ENCODE data around the gene C11orf97. TPM values are rescaled to one million over a fixed set of nuclear protein-coding genes. Genes with fewer than 3 reads are reported as not detected.
"Not testable (repeated sequence)": the region's sequence is repeated elsewhere in the genome, so short reads cannot be mapped to it uniquely, and the experiment has no call there.

C11orf97 gene, protein sequence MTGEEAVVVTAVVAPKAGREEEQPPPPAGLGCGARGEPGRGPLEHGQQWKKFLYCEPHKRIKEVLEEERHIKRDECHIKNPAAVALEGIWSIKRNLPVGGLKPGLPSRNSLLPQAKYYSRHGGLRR
- total RNA-seq (2014; rRNA removed; shearing (Covaris generic)): not detected in 2 replicates
- polyA plus RNA-seq (2014; cell fraction: nucleus; rRNA removed): not detected in 2 replicates

DNA sequence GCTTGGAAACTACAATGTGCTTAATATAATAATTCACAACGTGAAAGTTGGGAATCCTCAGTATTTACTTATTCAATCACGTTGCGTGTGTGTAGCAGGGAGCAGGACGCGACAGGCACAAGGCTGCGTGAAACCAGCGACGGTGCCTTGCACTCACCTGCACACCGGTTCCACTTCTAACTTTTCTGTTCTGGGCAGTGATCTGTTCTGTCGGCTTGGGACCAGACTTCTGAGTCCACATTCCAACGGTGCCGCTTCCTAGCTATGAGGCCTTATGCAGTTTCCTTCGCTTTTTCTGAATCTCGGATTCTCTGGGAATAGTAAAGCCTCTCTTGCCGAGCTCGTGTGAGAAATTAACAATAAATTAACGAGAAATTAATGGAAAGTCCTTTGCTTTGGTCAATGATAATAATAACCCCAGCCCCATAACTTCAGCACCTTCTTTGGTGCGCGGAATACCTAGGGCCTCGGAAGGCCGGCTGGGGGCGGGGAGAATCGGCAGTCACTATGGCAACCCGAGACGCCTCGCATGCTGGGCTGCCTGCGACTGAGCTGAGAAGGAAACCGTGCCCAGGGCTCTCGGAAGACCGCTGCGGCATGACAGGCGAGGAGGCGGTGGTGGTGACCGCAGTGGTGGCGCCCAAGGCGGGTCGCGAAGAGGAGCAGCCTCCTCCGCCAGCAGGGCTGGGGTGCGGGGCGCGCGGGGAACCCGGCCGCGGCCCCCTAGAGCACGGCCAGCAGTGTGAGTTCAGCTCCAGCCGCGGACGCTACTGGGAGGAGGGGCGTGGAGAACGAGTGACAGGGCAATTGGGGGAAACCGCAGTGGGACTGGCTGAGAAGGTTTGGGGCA is at the start of gene C11orf97:
Gene C11orf97 (plus strand): TSS at position 530 of the 850 bp plus-strand sequence. CDS start 68 bp downstream, at position 598.
- no peak for DNase-seq (ENCODE audit: extremely low read depth, low read depth)

DNA sequence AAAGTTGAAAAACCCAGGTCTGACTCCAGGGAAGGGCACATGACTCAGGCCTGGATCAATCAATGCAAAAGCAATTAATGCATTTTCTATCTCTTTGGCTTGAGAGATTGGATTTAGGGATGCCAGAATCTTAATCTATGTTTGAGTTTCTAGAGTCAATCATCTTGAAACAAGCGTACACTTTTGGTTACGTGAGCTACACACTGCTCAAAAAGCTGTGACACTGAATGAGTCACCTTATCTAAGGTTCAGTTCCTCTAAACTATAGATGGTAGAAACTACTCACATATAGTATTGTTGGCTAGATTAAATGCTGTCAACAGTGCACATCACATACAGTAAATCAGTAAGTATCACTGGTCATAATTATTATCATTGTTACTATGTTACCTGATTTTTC is 42.8 kb upstream of the C11orf97 start:
- no peak for DNase-seq (ENCODE audit: extremely low read depth, low read depth)

DNA sequence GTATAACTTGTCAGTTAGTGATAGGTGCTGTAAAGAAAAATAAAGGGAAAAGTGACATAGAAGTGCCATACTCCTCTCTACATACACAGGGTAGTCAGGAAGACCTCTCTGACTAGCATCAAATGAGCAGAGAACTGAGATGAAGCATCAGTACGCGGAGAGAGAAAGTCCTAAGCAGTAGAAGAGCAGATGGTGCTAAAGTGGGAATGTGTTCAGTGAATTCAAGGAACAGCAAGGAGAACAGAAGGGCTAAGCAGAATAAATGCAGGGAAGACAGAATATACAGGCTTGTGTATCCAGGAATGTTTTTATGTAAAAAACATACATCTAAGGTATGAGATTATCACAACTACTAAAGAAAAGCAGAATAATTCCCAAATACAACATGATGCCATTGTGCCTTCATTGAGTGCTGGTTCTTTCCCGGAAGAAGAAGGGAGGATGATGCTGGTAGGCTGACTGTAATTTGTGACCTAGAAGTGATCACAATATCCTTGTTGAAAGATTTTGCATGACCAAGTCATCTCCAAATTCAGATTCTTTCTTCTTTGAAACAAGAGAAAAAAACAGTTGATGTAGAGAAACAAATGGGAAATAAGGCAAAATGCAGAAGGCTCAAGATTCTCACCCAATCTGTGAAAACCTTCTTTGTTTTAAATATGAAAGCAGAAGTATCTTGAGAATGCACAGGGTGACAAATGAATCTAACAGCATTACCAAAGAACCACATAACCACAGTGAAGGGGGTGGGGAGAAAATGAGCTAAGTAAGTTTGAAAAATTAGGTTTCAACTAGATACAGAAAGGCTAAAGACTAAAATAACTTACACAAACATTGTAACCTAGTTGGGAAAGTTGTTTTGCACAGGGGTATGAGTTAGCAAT is 39.1 kb upstream of the C11orf97 start:
- no peak for DNase-seq (ENCODE audit: extremely low read depth, low read depth)

DNA sequence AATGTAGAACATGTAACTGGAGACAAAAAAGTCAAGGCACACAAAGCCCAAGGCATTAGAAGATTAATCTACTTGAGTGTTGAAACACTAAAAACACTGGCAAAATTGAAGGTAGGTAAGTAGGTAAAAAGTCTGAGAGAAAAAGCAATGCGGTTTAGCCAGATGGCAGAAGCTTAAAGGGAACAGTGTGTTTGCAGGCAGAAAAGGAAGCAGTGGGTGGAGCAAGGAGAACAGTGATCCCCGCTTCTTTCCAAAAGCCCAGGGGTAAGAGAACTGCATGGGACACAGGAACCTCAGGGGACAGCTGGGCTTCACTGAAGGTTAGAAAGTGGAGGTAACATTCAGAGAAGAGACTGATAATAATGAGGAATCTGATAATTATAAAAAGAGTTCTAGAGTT is 34.6 kb upstream of the C11orf97 start:
- DNase-seq (ENCODE audit: extremely low read depth, low read depth): no peak

- DNase-seq (ENCODE audit: extremely low read depth, low read depth): no peak
These were observed 30.9 kb upstream of the C11orf97 start for GRCh38 chr11:94481342-94481741.

DNA sequence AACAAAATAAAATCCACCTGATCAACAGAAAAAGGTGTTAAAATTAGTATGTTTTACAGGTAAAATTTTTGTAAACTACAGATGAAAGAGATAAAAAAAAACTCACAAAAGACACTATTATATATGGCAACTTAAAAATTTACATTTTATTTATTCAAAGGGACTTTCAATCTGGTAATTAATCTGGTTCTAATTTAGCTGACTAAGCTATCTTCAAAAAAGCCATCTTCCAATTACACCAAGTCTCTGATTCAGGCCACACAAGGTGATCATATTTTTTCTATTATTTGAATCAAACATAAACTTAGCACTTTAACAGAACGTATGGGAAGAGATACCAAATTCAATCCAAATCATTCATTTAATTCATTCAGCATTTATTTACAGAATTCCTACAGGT is 26.2 kb upstream of the C11orf97 start:
- DNase-seq (ENCODE audit: extremely low read depth, low read depth): no peak

DNA sequence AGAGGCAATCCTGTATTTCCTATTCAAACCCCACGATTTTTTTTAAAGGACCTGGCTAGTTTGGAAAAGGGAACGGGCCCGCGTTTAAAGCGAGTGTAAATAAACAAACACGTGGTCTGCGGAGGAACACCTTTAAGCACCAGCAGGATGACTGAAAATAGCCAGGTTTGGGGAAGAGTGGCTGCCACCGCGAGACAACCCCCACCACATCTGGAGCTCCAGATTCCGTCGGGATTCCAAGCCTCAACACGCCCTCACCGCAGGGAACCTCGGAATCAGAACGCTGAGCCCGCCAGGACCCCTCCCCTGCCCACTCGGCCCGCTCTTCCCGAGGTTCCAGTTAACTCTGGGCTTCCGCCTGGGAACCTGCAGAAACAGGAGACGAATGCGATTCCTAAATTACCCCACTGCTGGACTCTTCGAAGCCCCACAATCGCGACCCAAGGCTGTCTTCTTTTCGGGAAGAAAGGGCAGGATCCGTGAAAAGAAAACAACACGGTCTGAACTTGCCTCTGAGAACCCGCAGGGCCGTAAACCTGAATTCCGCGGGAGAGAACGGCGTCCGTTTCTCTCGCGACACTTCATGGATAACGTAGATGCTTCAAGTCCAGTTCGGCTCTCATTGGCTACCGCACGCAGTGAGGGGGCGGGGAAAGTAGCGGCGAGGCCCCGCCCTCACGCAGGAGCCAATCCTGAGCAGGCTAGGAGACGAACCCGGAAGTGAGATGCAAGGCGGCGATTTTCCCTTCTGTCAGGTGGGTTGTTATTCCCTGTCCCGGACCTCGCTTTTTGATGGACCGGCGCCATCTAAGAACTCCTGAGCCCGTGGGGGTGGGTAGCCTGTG is 18.8 kb upstream of the C11orf97 start, which contains the start of the genes ANKRD49 and MRE11:
Gene ANKRD49 (plus strand): TSS at position 704 of the 845 bp plus-strand sequence. CDS start 2,710 bp downstream, outside the sequence.
Gene MRE11 (minus strand): TSS at position 564 of the 845 bp plus-strand sequence. CDS start 1,043 bp downstream, outside the sequence.
- DNase-seq (ENCODE audit: extremely low read depth, low read depth): peak; percentile 93

DNA sequence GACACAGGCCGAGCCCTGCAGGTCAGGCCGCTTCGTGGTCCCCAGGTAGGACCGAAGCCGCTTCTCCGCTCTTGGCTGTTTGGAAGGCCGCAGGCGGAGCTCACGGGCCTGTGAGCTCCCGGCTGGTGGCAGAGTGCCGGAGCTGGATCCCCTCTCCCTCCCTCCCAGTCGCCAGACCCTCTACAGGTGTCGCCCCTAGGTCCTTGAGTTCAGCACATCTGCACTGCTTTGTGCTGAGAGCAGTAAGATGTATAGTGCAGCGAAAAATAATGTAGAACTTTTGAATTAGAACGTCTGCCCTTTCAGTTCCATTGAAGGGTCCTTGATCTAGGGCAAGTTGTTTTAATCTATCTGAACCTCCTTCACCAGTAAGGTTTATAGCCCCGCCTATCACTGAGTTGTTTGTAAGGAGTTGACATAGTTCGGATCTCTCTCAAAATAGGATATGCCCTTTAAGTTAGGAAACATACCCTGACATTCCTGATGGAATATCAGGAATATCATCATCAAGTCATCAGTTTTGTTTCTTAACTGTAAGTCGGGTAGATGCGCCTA is 18.1 kb upstream of the C11orf97 start:
- DNase-seq (ENCODE audit: extremely low read depth, low read depth): no peak

DNA sequence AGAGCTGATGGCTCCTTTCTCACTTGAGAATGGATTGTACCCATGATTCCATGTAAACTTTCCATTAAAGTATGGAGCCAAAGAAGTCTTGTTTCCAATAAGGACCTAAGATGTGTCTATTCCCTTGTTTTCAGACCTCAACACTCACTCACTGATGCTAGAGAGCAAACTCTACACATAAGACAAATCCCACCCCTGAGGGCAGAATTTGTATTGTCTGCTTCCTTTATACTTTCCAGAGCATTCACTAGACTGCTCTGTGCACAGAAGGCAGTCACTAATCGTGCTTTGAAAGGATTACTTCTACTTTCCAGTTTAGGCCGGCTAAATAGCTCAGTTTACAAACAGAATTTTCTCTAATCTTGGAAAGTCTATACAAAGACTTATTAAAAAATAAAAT is 12.1 kb upstream of the C11orf97 start:
- no peak for DNase-seq (ENCODE audit: extremely low read depth, low read depth)

DNA sequence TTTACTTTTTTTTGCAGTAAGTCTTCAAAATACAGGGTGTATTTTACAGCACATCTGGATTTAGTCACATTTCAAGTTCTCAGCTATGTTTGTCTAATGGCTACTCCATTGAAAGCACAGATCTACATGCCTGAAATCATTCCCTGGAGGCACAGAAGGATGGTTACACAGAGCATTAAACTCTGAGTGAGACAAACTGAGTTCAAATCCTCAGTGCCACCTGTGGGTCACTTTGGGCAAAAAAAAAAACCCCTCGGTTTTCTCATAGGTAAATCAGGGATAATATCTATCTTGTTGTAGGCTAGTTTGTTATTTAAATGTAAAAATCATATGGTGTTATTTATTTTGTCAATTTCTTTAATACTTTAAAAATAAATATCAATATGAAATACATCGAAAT is 10.7 kb upstream of the C11orf97 start:
- DNase-seq (ENCODE audit: extremely low read depth, low read depth): no peak

DNA sequence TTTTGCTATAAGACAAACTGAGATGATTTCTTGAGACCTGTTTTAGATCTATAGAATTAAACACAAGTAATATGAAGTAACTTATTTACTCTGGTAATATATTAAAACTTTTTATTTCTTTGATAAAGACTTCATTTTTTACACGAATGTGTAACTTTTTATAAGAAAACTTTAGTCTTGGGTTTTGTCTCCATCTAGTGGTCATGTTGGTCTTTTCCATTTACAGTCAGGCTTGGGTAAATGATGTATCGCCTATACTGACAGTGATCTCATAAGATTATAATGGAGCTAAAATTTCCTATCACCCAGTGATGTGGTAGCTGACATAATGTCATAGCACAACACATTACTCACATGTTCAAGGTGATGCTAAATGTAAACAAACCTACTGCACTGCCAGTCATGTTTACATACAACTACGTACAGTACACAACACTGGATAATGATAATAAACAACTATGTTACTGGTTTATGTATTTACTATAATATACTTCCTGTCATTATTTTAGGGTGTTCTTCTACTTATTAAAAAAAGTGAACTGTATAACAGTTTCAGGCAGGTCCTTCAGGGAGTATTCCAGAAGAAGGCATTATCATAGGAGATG is 7.5 kb upstream of the C11orf97 start:
- peak; percentile 35 for DNase-seq (ENCODE audit: extremely low read depth, low read depth)

DNA sequence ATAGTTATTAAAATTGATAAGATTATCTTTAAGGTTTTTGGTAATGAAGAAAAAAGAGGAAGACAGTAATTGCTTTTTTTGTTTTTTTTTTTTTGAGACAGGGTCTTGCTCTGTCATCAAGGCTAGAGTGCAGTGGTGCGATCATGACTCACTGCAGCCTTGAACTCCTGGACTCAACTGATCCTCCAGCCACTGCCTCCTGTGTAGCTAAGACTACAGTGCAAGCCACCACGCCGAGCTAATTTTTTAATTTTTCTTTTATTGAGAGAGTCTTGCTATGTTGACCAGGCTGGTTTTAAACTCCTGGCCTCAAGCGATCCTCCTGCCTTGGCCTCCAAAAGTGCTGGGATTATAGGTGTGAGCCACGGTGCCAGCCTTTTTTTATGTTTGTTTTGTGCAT is 5.7 kb upstream of the C11orf97 start:
- DNase-seq (ENCODE audit: extremely low read depth, low read depth): not testable (repeated sequence)

DNA sequence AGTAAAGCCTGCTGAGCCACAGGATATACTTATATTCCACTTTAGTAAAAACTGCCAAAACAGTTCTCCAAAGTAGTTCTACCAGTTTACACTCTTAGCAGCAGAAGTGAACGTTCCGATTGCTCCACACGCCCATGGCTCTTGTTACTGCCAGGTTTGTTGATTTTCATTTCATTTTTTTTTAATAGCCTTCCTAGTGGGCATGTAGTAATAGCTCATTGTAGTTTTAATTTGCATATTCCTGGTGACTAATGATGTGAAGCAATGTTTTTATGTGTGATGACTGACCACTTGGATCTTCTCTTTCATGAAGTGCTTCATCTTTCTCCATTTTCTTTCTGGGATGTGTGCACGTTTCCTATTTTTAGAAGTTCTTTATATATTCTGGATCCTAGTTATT is 4.8 kb upstream of the C11orf97 start:
- no peak for DNase-seq (ENCODE audit: extremely low read depth, low read depth)

GRCh38 chr11:94513091-94513490 is 830 bp downstream of the C11orf97 start:
- DNase-seq (ENCODE audit: extremely low read depth, low read depth): no peak

- no peak for DNase-seq (ENCODE audit: extremely low read depth, low read depth)
These were observed 3.1 kb downstream of the C11orf97 start for GRCh38 chr11:94515398-94515797.

GRCh38 chr11:94516725-94517124 is 4.5 kb downstream of the C11orf97 start:
- DNase-seq (ENCODE audit: extremely low read depth, low read depth): no peak

- DNase-seq (ENCODE audit: extremely low read depth, low read depth): no peak
These were observed 6.0 kb downstream of the C11orf97 start for GRCh38 chr11:94518300-94518699.

DNA sequence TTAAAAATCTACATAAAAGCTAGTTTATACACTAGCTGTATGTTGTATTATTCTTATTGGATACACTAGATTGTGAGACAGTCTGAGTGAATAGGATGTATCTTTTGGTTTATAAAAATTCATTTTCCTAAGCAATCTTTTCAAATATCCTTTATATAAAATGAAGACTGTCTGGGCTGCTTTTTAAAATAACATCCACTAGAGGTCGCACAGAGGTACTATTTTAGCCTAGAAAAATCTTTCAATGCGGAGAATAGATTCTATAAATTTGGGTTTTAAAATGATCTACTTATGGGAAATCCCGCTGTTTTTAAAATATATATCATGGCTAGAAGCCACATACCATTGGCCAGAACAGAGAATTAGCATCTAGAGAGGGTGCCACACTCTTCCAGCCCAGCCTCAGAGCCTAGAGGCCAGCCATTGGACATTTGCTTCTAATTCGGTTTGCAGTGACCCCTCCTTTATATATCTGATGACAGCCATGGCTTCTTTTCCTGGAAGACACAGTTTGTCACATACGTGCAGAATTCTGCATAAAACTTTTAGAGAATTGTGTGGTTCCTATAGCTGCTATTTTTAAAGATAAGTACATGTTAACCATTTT is 7.3 kb downstream of the C11orf97 start:
- peak; percentile 17 for DNase-seq (ENCODE audit: extremely low read depth, low read depth)

GRCh38 chr11:94521684-94522083 is 9.4 kb downstream of the C11orf97 start:
- DNase-seq (ENCODE audit: extremely low read depth, low read depth): no peak

All from NCI-H460 (cell line).